ENCODE measurements around the gene SORD.

Gene SORD

DNA sequence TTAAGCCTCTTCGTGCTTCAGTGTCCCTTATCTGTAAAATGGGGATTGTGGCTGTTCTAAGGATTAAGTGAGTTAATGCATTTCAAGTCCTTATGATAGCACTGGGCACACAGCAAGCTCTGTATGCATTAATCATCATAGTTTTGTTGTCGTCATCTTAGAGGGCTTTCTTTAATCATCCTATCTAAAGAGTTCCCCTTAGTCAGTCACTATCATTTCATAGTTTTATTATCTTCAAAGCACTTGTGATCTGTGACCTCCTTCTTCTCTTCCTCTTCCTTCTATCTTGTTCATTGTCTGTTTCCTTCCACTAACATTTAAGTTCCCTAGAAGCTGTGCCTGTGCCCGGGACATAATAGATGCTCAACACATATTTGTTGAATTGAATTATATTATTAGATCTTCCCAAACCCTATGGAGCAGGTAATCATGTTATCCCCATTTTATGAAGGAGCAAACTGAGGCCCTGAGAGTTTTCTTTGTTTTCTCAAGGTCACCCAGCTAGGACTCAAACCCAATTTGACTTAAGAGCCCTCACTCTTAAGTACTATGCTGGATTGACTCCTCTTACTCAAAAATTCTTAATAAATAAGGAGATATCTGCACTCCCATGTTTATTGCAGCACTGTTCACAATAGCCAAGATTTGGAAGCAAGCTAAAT lies 66.8 kb downstream of the SORD start:
- DNase-seq (ENCODE audit: extremely low spot score): no peak
- CTCF ChIA-PET: interaction anchor here (0.8 to 1.7 kb wide), 3 partner anchors 8 to 55 kb away, joined by 3 to 5 read pairs (median 5); no protein-coding TSS in a partner anchor
- POLR2A ChIA-PET: no interaction called here

DNA sequence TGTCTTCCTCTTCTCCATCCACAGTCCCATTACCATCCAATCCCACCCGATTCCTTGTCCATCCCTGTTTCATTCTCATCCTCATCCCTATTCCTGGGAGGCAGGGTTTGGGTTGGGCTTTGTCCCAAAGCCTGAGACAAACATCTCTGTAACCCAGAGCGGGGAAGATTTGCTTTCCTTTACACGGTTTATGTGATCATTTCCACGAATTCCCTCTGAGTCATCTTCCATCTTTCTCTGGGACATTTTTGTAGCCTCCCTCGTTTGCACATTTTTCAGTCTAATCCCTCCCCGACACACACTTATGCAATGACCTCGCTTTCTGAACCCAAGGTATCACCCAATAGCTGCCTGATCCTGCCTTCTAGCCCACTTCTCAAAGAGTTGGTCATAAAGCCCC lies 68.2 kb downstream of the SORD start:
- POLR2A ChIA-PET: no interaction called here

More for the DNA sequence above, 66.8 kb downstream of the SORD start:
- TF ChIP-seq, protein P1, sequence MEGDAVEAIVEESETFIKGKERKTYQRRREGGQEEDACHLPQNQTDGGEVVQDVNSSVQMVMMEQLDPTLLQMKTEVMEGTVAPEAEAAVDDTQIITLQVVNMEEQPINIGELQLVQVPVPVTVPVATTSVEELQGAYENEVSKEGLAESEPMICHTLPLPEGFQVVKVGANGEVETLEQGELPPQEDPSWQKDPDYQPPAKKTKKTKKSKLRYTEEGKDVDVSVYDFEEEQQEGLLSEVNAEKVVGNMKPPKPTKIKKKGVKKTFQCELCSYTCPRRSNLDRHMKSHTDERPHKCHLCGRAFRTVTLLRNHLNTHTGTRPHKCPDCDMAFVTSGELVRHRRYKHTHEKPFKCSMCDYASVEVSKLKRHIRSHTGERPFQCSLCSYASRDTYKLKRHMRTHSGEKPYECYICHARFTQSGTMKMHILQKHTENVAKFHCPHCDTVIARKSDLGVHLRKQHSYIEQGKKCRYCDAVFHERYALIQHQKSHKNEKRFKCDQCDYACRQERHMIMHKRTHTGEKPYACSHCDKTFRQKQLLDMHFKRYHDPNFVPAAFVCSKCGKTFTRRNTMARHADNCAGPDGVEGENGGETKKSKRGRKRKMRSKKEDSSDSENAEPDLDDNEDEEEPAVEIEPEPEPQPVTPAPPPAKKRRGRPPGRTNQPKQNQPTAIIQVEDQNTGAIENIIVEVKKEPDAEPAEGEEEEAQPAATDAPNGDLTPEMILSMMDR (IDR thresholded peaks at IDR 0.05; ENCODE audit: control extremely low read depth, extremely low read depth, low read depth, missing control alignments): no peak

GRCh38 chr15:45091576-45091975 lies 68.6 kb downstream of the SORD start:
- CTCF ChIA-PET: interaction anchor here (3.8 kb wide), 1 partner anchor 27 kb away, joined by 16 read pairs; no protein-coding TSS in a partner anchor
- TF ChIP-seq, protein P1 (IDR thresholded peaks at IDR 0.05; ENCODE audit: control extremely low read depth, extremely low read depth, low read depth, missing control alignments): no peak
- no peak for DNase-seq (ENCODE audit: extremely low spot score)
- POLR2A ChIA-PET: no interaction called here

More for the DNA sequence above, 68.2 kb downstream of the SORD start:
- no peak for DNase-seq (ENCODE audit: extremely low spot score)
- TF ChIP-seq, protein P1 (IDR thresholded peaks at IDR 0.05; ENCODE audit: control extremely low read depth, extremely low read depth, low read depth, missing control alignments): no peak
- CTCF ChIA-PET: no interaction called here

GRCh38 chr15:45093013-45093412 lies 70.0 kb downstream of the SORD start:
- ChIA-PET CTCF (interaction anchor here (1.2 to 3.8 kb wide), 3 partner anchors 10 to 56 kb away, joined by 3 to 16 read pairs (median 3); no protein-coding TSS in a partner anchor), POLR2A (no interaction called here)
- TF ChIP-seq, protein P1 (IDR thresholded peaks at IDR 0.05; ENCODE audit: control extremely low read depth, extremely low read depth, low read depth, missing control alignments): no peak
- no peak for DNase-seq (ENCODE audit: extremely low spot score)

GRCh38 chr15:45093622-45094357 lies 70.8 kb downstream of the SORD start:
- TF ChIP-seq, protein P1 (IDR thresholded peaks at IDR 0.05; ENCODE audit: control extremely low read depth, extremely low read depth, low read depth, missing control alignments): no peak
- ChIA-PET POLR2A (no interaction called here), CTCF (interaction anchor here (1.0 to 3.8 kb wide), 4 partner anchors 11 to 56 kb away, joined by 3 to 16 read pairs (median 3); no protein-coding TSS in a partner anchor)
- no peak for DNase-seq (ENCODE audit: extremely low spot score)

DNA sequence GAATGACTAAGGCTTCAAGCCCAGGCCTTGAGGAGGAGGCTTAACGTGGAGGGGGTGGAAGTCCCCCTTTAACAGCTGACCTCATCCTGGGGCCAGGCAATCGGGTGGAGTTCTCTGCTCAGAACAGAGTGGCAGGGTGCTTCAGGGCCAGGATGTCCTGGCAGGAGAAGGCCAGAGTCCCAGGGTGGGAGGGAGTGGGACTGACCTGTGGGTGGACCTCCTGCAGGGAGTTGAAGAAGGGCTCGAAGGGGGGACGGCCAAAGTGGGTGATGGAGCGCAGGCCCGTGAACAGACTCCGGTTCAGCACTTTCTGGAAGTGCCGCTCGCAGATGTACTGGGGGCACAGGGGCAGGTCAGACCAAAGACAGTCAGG lies 71.3 kb downstream of the SORD start:
- ChIA-PET POLR2A (no interaction called here), CTCF (interaction anchor here (1.0 to 3.8 kb wide), 2 partner anchors 24 to 32 kb away, joined by 3 to 16 read pairs; no protein-coding TSS in a partner anchor)
- TF ChIP-seq, protein P1 (IDR thresholded peaks at IDR 0.05; ENCODE audit: control extremely low read depth, extremely low read depth, low read depth, missing control alignments): no peak
- no peak for DNase-seq (ENCODE audit: extremely low spot score)
